HepG2 (cell line): ENCODE measurements around the gene MAT2A. TPM values are rescaled to one million over a fixed set of nuclear protein-coding genes. Genes with fewer than 3 reads are reported as not detected.

ENCODE experiments used
- AKNA ChIP-seq: sonication (generic); formaldehyde crosslinking; IDR thresholded peaks from 2 replicates; pipeline ENCODE4 v1.4.0; 2020; ENCODE audit warnings: missing genetic modification reagents, borderline replicate concordance
- ARNT2 ChIP-seq: sonication (generic); formaldehyde crosslinking; IDR thresholded peaks from 2 replicates; pipeline ENCODE4 v1.8.0; 2022; ENCODE audit warnings: mild to moderate bottlenecking, low read depth, missing genetic modification reagents, moderate library complexity
- ATF3 ChIP-seq: sonication (generic); formaldehyde crosslinking; IDR thresholded peaks from 2 replicates; pipeline ENCODE4 v1.4.0; 2020; ENCODE audit warnings: missing genetic modification reagents
- DPF2 ChIP-seq: sonication (generic); formaldehyde crosslinking; IDR thresholded peaks from 2 replicates; pipeline ENCODE4 v1.4.0; 2020; ENCODE audit warnings: mild to moderate bottlenecking, low read depth, missing genetic modification reagents, borderline replicate concordance
- ETV6 ChIP-seq: sonication (generic); formaldehyde crosslinking; conservative IDR thresholded peaks from 2 replicates; pipeline ENCODE4 v1.4.0; 2020; ENCODE audit warnings: missing genetic modification reagents
- KAT2B ChIP-seq: fragments of 150-350 bp; IDR thresholded peaks from 2 replicates; pipeline ENCODE4 v1.6.1; 2014; ENCODE audit warnings: low read depth, low read length, borderline replicate concordance
- MXI1 ChIP-seq: IDR thresholded peaks from 3 replicates; pipeline ENCODE4 v1.6.1; 2012; ENCODE audit warnings: low read depth, low read length, inconsistent platforms, borderline replicate concordance
- POLR2AphosphoS5 ChIP-seq: IDR thresholded peaks from 2 replicates; pipeline ENCODE4 v1.6.1; 2012; ENCODE audit warnings: low read depth, low read length
- SIX1 ChIP-seq: sonication (generic); formaldehyde crosslinking; IDR thresholded peaks from 2 replicates; pipeline ENCODE4 v1.4.0; 2020; ENCODE audit warnings: missing genetic modification reagents, borderline replicate concordance
- SRY ChIP-seq: sonication (generic); formaldehyde crosslinking; IDR thresholded peaks from 2 replicates; pipeline ENCODE4 v1.8.0; 2022; ENCODE audit warnings: mild to moderate bottlenecking, missing genetic modification reagents
- ZBTB10 ChIP-seq: sonication (generic); formaldehyde crosslinking; IDR thresholded peaks from 2 replicates; pipeline ENCODE4 v1.4.0; 2020; ENCODE audit warnings: missing genetic modification reagents, borderline replicate concordance
- ZFP1 ChIP-seq: IDR thresholded peaks from 2 replicates; pipeline ENCODE4 v1.6.1; 2016
- ZKSCAN1 ChIP-seq: fragments of 150-350 bp; IDR thresholded peaks from 2 replicates; pipeline ENCODE4 v1.6.1; 2014; ENCODE audit warnings: low read length
- ZNF121 ChIP-seq: sonication (generic); formaldehyde crosslinking; IDR thresholded peaks from 2 replicates; pipeline ENCODE4 v1.5.0; 2020; ENCODE audit warnings: mild to moderate bottlenecking, missing genetic modification reagents
- ZNF136 ChIP-seq: sonication (generic); formaldehyde crosslinking; IDR thresholded peaks from 2 replicates; pipeline ENCODE4 v1.8.1; 2022; ENCODE audit warnings: low read depth, mild to moderate bottlenecking, moderate library complexity, missing genetic modification reagents
- ZNF234 ChIP-seq: sonication (generic); formaldehyde crosslinking; conservative IDR thresholded peaks from 2 replicates; pipeline ENCODE4 v1.5.1; 2020; ENCODE audit warnings: mild to moderate bottlenecking, missing genetic modification reagents
- ZNF446 ChIP-seq: sonication (generic); formaldehyde crosslinking; IDR thresholded peaks from 2 replicates; pipeline ENCODE4 v1.5.0; 2020; ENCODE audit warnings: mild to moderate bottlenecking, missing genetic modification reagents
- ZNF503 ChIP-seq: sonication (generic); formaldehyde crosslinking; IDR thresholded peaks from 2 replicates; pipeline ENCODE4 v1.4.0; 2020; ENCODE audit warnings: missing genetic modification reagents
- ZNF567 ChIP-seq: sonication (generic); formaldehyde crosslinking; IDR thresholded peaks from 2 replicates; pipeline ENCODE4 v1.8.1; 2023; ENCODE audit warnings: mild to moderate bottlenecking, missing genetic modification reagents, borderline replicate concordance
- ZNF572 ChIP-seq: sonication (generic); formaldehyde crosslinking; IDR thresholded peaks from 2 replicates; pipeline ENCODE4 v1.5.1; 2020; ENCODE audit warnings: mild to moderate bottlenecking, missing genetic modification reagents
- ZNF788 ChIP-seq: sonication (generic); formaldehyde crosslinking; IDR thresholded peaks from 2 replicates; pipeline ENCODE4 v1.5.0; 2020; ENCODE audit warnings: mild to moderate bottlenecking, missing genetic modification reagents, borderline replicate concordance
- polyA plus RNA-seq, 8 experiments: library from polyadenylated mRNA; depleted of rRNA in 3 of 8; stranded (reverse) in 7 of 8; unstranded in 1 of 8; fragments of >200 nt; fragmentation: Illumina TruSeq in 4 of 8; extraction: Trizol in 4 of 8; gene quantifications; 2 replicates each; pipeline versions ENCODE4 v1.2.1 to v1.2.3, GENCODE V29; 2011 to 2016; ENCODE audit warnings: low read depth in 4 of 8, missing spikeins in 1 of 8, mixed read lengths in 1 of 8; ENCODE audit not compliant: insufficient read depth in 1 of 8
- total RNA-seq, 5 experiments: library from RNA; depleted of rRNA; stranded (reverse); fragments of >200 nt; fragmentation: Illumina TruSeq; extraction: Trizol; gene quantifications; 2 replicates each; pipeline ENCODE4 v1.2.3, GENCODE V29; 2016; ENCODE audit warnings: low read depth in 1 of 5

Gene MAT2A
- total and polyA plus RNA-seq, 2 of the 13 experiments (the other 11 are each of a cell fraction or from before 2014, with no cell fraction given) = 155 to 331 TPM

- TF ChIP-seq ZNF788 (CRISPR knock-in tag) (no peak), SIX1 (CRISPR knock-in tag) (no peak), ZKSCAN1 (no peak), DPF2 (CRISPR knock-in tag) (no peak), ZNF572 (CRISPR knock-in tag) (no peak), ATF3 (CRISPR knock-in tag) (no peak), ZNF136 (CRISPR knock-in tag) (no peak), ZNF567 (CRISPR knock-in tag) (no peak), ZFP1 (no peak), ZNF121 (peak; percentile 50; the same call in 1 of the 2 replicates), POLR2AphosphoS5 (no peak), ETV6 (no peak), ARNT2 (CRISPR knock-in tag) (no peak), ZBTB10 (CRISPR knock-in tag) (peak; percentile 56; the same call in 1 of the 2 replicates), ZNF503 (CRISPR knock-in tag) (no peak), ZNF446 (CRISPR knock-in tag) (no peak), KAT2B (no peak), ZNF234 (no peak), MXI1 (peak; percentile 61; the same call in 1 of the 3 replicates), SRY (CRISPR knock-in tag) (no peak), AKNA (no peak)
Measured at GRCh38 chr2:85593023-85593422, 54.1 kb downstream of the MAT2A start (continued).
